IMR-90 (cell line): ENCODE data around the gene CD38. TPM values are rescaled to one million over a fixed set of nuclear protein-coding genes. Genes with fewer than 3 reads are reported as not detected.

Experiments used
- ATAC-seq: fragments of 200-7000 bp; cut with Tn5 transposase; 2 replicates; pipeline ENCODE4 v1.9.1; 2020; ENCODE audit warnings: low read depth, mild to moderate bottlenecking, moderate library complexity
- BruUV-seq: library from RNA; stranded (reverse); fragments of 400-500 nt; replicated peaks from 2 replicates; lab custom pipeline; 2021; lab: Mats Ljungman, UMichigan
- CTCF ChIA-PET: fragments of 300-600 bp; formaldehyde crosslinking; extraction: SDS; loops from one replicate; lab custom pipeline; 2021; ENCODE audit warnings: antibody characterized with exemption; lab: Yijun Ruan, JAX
- POLR2A ChIA-PET: fragments of 300-600 bp; sonication (Branson Sonifier 250); formaldehyde crosslinking; loops from one replicate; lab custom pipeline; 2022; ENCODE audit warnings: antibody characterized with exemption; ENCODE audit not compliant: unreplicated experiment; lab: Charles Lee
- DNase-seq: peaks from one replicate; pipeline ENCODE4 v3.0.0; 2013
- H2AFZ ChIP-seq: replicated peaks from 2 replicates; pipeline ENCODE3; 2013; ENCODE audit warnings: low read length, mild to moderate bottlenecking; ENCODE audit not compliant: poor library complexity
- H2AK5ac ChIP-seq: 2 replicates; pipeline ENCODE4 v1.6.1; 2013; ENCODE audit warnings: low read depth, low read length, inconsistent platforms
- H2AK9ac ChIP-seq: replicated peaks from 2 replicates; pipeline ENCODE3; 2013; ENCODE audit warnings: mild to moderate bottlenecking, low read depth, low read length, moderate library complexity; ENCODE audit not compliant: poor library complexity
- H2BK120ac ChIP-seq: 2 replicates; pipeline ENCODE4 v1.6.1; 2013; ENCODE audit warnings: low read depth, low read length, inconsistent platforms
- H2BK15ac ChIP-seq: 3 replicates; pipeline ENCODE4 v1.6.1; 2013; ENCODE audit warnings: low read depth, low read length, inconsistent platforms
- H2BK20ac ChIP-seq: 2 replicates; pipeline ENCODE4 v1.6.1; 2013; ENCODE audit warnings: low read depth, mild to moderate bottlenecking, inconsistent platforms, low read length, moderate library complexity
- H2BK5ac ChIP-seq: 2 replicates; pipeline ENCODE4 v1.6.1; 2013; ENCODE audit warnings: mild to moderate bottlenecking, low read depth, low read length, inconsistent platforms; ENCODE audit not compliant: poor library complexity, severe bottlenecking
- H3K14ac ChIP-seq: replicated peaks from 2 replicates; pipeline ENCODE4 v1.6.1; 2013; ENCODE audit warnings: low read depth, low read length, inconsistent platforms
- H3K18ac ChIP-seq: 2 replicates; pipeline ENCODE4 v1.6.1; 2013; ENCODE audit warnings: low read depth, low read length, control low read depth
- H3K23ac ChIP-seq: 2 replicates; pipeline ENCODE4 v1.6.1; 2013; ENCODE audit warnings: low read depth, low read length, inconsistent platforms
- H3K27ac ChIP-seq: 2 replicates; pipeline ENCODE4 v1.5.1; 2013; ENCODE audit warnings: mild to moderate bottlenecking, control low read depth, low read length; ENCODE audit not compliant: insufficient read depth
- H3K27me3 ChIP-seq: 2 replicates; pipeline ENCODE4 v1.6.1; 2013; ENCODE audit warnings: low read length; ENCODE audit not compliant: control insufficient read depth, insufficient read depth
- H3K36me3 ChIP-seq: 2 replicates; pipeline ENCODE4 v1.6.1; 2013; ENCODE audit warnings: low read length, mixed read lengths; ENCODE audit not compliant: control insufficient read depth, insufficient read depth
- H3K4ac ChIP-seq: 2 replicates; pipeline ENCODE4 v1.6.1; 2013; ENCODE audit warnings: low read depth, low read length, inconsistent platforms
- H3K4me1 ChIP-seq: 2 replicates; pipeline ENCODE4 v1.6.1; 2013; ENCODE audit warnings: low read length, mixed read lengths; ENCODE audit not compliant: control insufficient read depth, insufficient read depth
- H3K4me2 ChIP-seq: 2 replicates; pipeline ENCODE4 v1.6.1; 2013; ENCODE audit warnings: low read depth, mild to moderate bottlenecking, control low read depth, low read length, moderate library complexity
- H3K4me3 ChIP-seq: 2 replicates; pipeline ENCODE4 v1.5.1; 2013; ENCODE audit warnings: low read depth, mild to moderate bottlenecking, control low read depth, low read length, moderate library complexity; ENCODE audit not compliant: insufficient read depth
- H3K56ac ChIP-seq: 2 replicates; pipeline ENCODE4 v1.6.1; 2013; ENCODE audit warnings: low read length, inconsistent platforms; ENCODE audit not compliant: insufficient read depth; ENCODE audit errors: extremely low read depth
- H3K79me1 ChIP-seq, 2 experiments: 2 replicates each; pipeline ENCODE4 v1.6.1; 2013; ENCODE audit warnings: low read length in 2 of 2, inconsistent platforms in 1 of 2, low read depth in 1 of 2
- H3K9ac ChIP-seq: 2 replicates; pipeline ENCODE4 v1.6.1; 2013; ENCODE audit warnings: low read depth, low read length, control low read depth
- H3K9me1 ChIP-seq: 2 replicates; pipeline ENCODE4 v1.6.1; 2013; ENCODE audit warnings: low read length, inconsistent platforms; ENCODE audit not compliant: insufficient read depth
- H3K9me3 ChIP-seq: 2 replicates; pipeline ENCODE4 v1.6.1; 2013; ENCODE audit warnings: low read length; ENCODE audit not compliant: control insufficient read depth, insufficient read depth
- H4K20me1 ChIP-seq: 2 replicates; pipeline ENCODE4 v1.6.1; 2013; ENCODE audit warnings: low read length, inconsistent platforms; ENCODE audit not compliant: insufficient read depth
- H4K5ac ChIP-seq: 2 replicates; pipeline ENCODE4 v1.6.1; 2013; ENCODE audit warnings: mild to moderate bottlenecking, low read depth, low read length, control low read depth
- H4K8ac ChIP-seq, 2 experiments: 2 replicates each; pipeline ENCODE4 v1.6.1; 2013; ENCODE audit warnings: low read depth in 2 of 2, low read length in 2 of 2, control low read depth in 1 of 2, inconsistent platforms in 1 of 2
- H4K91ac ChIP-seq: 2 replicates; pipeline ENCODE4 v1.6.1; 2013; ENCODE audit warnings: low read depth, low read length, inconsistent platforms; ENCODE audit not compliant: insufficient read depth
- BHLHE40 ChIP-seq: fragments of 150-350 bp; IDR thresholded peaks from 2 replicates; pipeline ENCODE4 v1.6.1; 2016; ENCODE audit warnings: mild to moderate bottlenecking, low read depth, low read length
- CEBPB ChIP-seq: IDR thresholded peaks from 2 replicates; pipeline ENCODE4 v1.6.1; 2012; ENCODE audit warnings: low read depth, low read length, improper control_type of control experiment
- CHD1 ChIP-seq: IDR thresholded peaks from 2 replicates; pipeline ENCODE4 v1.6.1; 2012; ENCODE audit warnings: low read depth, low read length, improper control_type of control experiment
- FOS ChIP-seq: fragments of 150-350 bp; IDR thresholded peaks from 2 replicates; pipeline ENCODE4 v1.6.1; 2016; ENCODE audit warnings: low read depth, low read length
- MAFK ChIP-seq: IDR thresholded peaks from 2 replicates; pipeline ENCODE4 v1.6.1; 2012; ENCODE audit warnings: low read depth, low read length, improper control_type of control experiment
- MAZ ChIP-seq: IDR thresholded peaks from 2 replicates; pipeline ENCODE4 v1.6.1; 2012; ENCODE audit warnings: low read depth, mild to moderate bottlenecking, low read length, improper control_type of control experiment, moderate library complexity, borderline replicate concordance
- NFE2L2 ChIP-seq: fragments of 150-350 bp; IDR thresholded peaks from 2 replicates; pipeline ENCODE4 v1.6.1; 2016; ENCODE audit warnings: low read depth, mild to moderate bottlenecking, low read length
- POLR2A ChIP-seq: IDR thresholded peaks from 2 replicates; pipeline ENCODE4 v1.6.1; 2012; ENCODE audit warnings: mild to moderate bottlenecking, low read depth, low read length
- RAD21 ChIP-seq: IDR thresholded peaks from 2 replicates; pipeline ENCODE4 v1.6.1; 2012; ENCODE audit warnings: low read length, improper control_type of control experiment
- RCOR1 ChIP-seq: IDR thresholded peaks from 2 replicates; pipeline ENCODE4 v1.6.1; 2012; ENCODE audit warnings: mild to moderate bottlenecking, low read length, improper control_type of control experiment; ENCODE audit not compliant: insufficient replicate concordance
- RFX5 ChIP-seq: IDR thresholded peaks from 2 replicates; pipeline ENCODE4 v1.8.0; 2012; ENCODE audit warnings: low read depth, mild to moderate bottlenecking, low read length, moderate library complexity
- SMC3 ChIP-seq: fragments of 150-350 bp; IDR thresholded peaks from 2 replicates; pipeline ENCODE4 v1.6.1; 2016; ENCODE audit warnings: low read depth, mild to moderate bottlenecking, antibody characterized with exemption, low read length, moderate library complexity
- WGBS, 2 experiments: methylation state at CpG; one replicate each; pipeline versions ENCODE4 v1.1.5 to v1.1.7; 2013; ENCODE audit warnings: missing lambda C conversion rate in 2 of 2; ENCODE audit not compliant: insufficient read length in 1 of 2; ENCODE audit errors: extremely low coverage in 2 of 2; 5-methylcytosine and 5-hydroxymethylcytosine counted together
- dilution Hi-C: fragments of 300-500 bp; cut with HindIII; formaldehyde crosslinking; loops from one replicate; pipeline ENCODE4 v1.14.3; 2018; ENCODE audit warnings: low sequenced_read_pairs; ENCODE audit not compliant: unreplicated experiment
- in situ Hi-C: fragments of 300-500 bp; cut with MboI; formaldehyde crosslinking; loops from 3 replicates; pipeline ENCODE4 v1.14.3; 2019; ENCODE audit warnings: low sequenced_read_pairs, inconsistent platforms, mixed read lengths
- intact Hi-C: fragments of 100-400 bp; cut with micrococcal nuclease; formaldehyde crosslinking; loops from 2 replicates; pipeline ENCODE4 v1.10.0; 2022
- polyA plus RNA-seq, 3 experiments: library from polyadenylated mRNA; depleted of rRNA; stranded (reverse); fragments of >200 nt; gene quantifications; 2 replicates each; pipeline ENCODE4 v1.2.3, GENCODE V29; 2012; ENCODE audit warnings: low replicate concordance in 1 of 3
- total RNA-seq: library from RNA; depleted of rRNA; stranded (reverse); fragments of >200 nt; gene quantifications from 2 replicates; pipeline ENCODE4 v1.2.3, GENCODE V29; 2012
- TF ChIP-seq, protein P1 (sequence below): fragments of 150-350 bp; IDR thresholded peaks from 2 replicates; pipeline ENCODE4 v1.6.1; 2016; ENCODE audit warnings: low read depth, mild to moderate bottlenecking, low read length, moderate library complexity, borderline replicate concordance
- TF ChIP-seq, protein P2 (sequence below): conservative IDR thresholded peaks from 2 replicates; pipeline ENCODE4 v1.5.1; 2012; ENCODE audit warnings: mild to moderate bottlenecking, low read depth, low read length, improper control_type of control experiment
- TF ChIP-seq, protein P3 (sequence below): fragments of 150-350 bp; IDR thresholded peaks from 2 replicates; pipeline ENCODE4 v1.6.1; 2017; ENCODE audit warnings: mild to moderate bottlenecking, antibody characterized with exemption, low read length, low read depth

The CD38 gene
- total and polyA plus RNA-seq, 2 of the 4 experiments (the other 2 are of a cell fraction) = not detected

DNA sequence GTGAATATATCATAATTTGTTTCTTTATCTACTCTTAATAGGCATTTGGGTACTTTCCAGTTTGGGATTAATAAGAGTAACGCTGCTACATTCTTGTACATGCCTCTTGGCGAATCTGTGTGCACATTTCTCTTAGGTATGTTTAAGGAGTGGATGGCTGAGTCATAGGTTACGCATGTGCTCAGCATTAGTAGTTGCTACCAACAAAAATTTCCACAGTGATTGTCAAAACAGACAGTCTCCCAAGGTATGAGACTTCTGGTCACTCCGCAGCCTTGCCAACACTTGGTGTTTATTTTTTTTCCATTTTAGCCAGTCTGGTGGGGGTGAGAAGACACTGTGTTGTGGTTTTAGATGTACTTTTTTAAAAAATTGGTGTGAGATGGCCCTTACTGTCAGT is 115.8 kb downstream of the CD38 start:
- no TSS peak for BruUV-seq
- no peak overlapping the region for H3K18ac ChIP-seq
- no peak overlapping the region for H3K14ac ChIP-seq
- H4K5ac ChIP-seq = no peak overlapping the region
- H4K20me1 ChIP-seq = no peaks in the 10 kb centered on the region
- no peak overlapping the region for H3K4ac ChIP-seq
- no peak overlapping the region for H3K56ac ChIP-seq
- TF ChIP-seq NFE2L2 = peak; percentile 53; the same call in 1 of the 2 replicates
- TF ChIP-seq SMC3 = no peak
- TF ChIP-seq, protein P1, sequence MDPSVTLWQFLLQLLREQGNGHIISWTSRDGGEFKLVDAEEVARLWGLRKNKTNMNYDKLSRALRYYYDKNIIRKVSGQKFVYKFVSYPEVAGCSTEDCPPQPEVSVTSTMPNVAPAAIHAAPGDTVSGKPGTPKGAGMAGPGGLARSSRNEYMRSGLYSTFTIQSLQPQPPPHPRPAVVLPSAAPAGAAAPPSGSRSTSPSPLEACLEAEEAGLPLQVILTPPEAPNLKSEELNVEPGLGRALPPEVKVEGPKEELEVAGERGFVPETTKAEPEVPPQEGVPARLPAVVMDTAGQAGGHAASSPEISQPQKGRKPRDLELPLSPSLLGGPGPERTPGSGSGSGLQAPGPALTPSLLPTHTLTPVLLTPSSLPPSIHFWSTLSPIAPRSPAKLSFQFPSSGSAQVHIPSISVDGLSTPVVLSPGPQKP = no peak
- TF ChIP-seq FOS = peak; percentile 90
- TF ChIP-seq POLR2A = no peak
- TF ChIP-seq, protein P2, sequence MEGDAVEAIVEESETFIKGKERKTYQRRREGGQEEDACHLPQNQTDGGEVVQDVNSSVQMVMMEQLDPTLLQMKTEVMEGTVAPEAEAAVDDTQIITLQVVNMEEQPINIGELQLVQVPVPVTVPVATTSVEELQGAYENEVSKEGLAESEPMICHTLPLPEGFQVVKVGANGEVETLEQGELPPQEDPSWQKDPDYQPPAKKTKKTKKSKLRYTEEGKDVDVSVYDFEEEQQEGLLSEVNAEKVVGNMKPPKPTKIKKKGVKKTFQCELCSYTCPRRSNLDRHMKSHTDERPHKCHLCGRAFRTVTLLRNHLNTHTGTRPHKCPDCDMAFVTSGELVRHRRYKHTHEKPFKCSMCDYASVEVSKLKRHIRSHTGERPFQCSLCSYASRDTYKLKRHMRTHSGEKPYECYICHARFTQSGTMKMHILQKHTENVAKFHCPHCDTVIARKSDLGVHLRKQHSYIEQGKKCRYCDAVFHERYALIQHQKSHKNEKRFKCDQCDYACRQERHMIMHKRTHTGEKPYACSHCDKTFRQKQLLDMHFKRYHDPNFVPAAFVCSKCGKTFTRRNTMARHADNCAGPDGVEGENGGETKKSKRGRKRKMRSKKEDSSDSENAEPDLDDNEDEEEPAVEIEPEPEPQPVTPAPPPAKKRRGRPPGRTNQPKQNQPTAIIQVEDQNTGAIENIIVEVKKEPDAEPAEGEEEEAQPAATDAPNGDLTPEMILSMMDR = no peak
- peak; percentile 62 for TF ChIP-seq MAFK
- no peak for TF ChIP-seq CHD1
- TF ChIP-seq, protein P3, sequence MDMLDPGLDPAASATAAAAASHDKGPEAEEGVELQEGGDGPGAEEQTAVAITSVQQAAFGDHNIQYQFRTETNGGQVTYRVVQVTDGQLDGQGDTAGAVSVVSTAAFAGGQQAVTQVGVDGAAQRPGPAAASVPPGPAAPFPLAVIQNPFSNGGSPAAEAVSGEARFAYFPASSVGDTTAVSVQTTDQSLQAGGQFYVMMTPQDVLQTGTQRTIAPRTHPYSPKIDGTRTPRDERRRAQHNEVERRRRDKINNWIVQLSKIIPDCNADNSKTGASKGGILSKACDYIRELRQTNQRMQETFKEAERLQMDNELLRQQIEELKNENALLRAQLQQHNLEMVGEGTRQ = no peak
- no peak for TF ChIP-seq RAD21
- peak; percentile 82 for TF ChIP-seq BHLHE40
- peak; percentile 78 for TF ChIP-seq RCOR1
- no peak for TF ChIP-seq RFX5
- peak; percentile 65 for TF ChIP-seq CEBPB
- TF ChIP-seq MAZ = no peak
- DNase-seq (peak; percentile 98), ATAC-seq (peak; percentile 93)
- H3K27me3 ChIP-seq = peaks cover 46% of the 10 kb centered on the region
- peaks cover 3% of the 10 kb centered on the region; the same call in 1 of the 2 replicates for H3K9me1 ChIP-seq
- no peak overlapping the region for H4K8ac ChIP-seq
- intact Hi-C loops = loop anchor here (2.0 kb wide), 2 partner anchors 19 to 27 kb away; no protein-coding TSS in a partner anchor
- H4K91ac ChIP-seq = no peak overlapping the region
- ChIA-PET POLR2A (no interaction called here), CTCF (interaction anchor here (0.6 kb wide), 1 partner anchor 11 kb away, joined by 3 read pairs; no protein-coding TSS in a partner anchor)
- no peaks in the 10 kb centered on the region for H3K36me3 ChIP-seq
- H2BK15ac ChIP-seq = no peak overlapping the region
- no peak overlapping the region for H2AK5ac ChIP-seq
- no peak overlapping the region for H3K4me3 ChIP-seq
- no peak overlapping the region for H3K9ac ChIP-seq
- H3K79me1 ChIP-seq = no peaks in the 10 kb centered on the region
- no peak overlapping the region for H2BK20ac ChIP-seq
- WGBS, 2 experiments = no CpG with 5 or more reads among the region's 4 CpGs
- H2BK120ac ChIP-seq = no peak overlapping the region
- no peak overlapping the region for H2AK9ac ChIP-seq
- no peak overlapping the region for H3K27ac ChIP-seq
- H3K4me2 ChIP-seq = no peak overlapping the region
- no peak overlapping the region for H3K23ac ChIP-seq
- in situ Hi-C loops = no loop called here
- H3K9me3 ChIP-seq = no peaks in the 10 kb centered on the region; the same call in 1 of the 2 replicates
- no peak overlapping the region for H2AFZ ChIP-seq
- dilution Hi-C loops = no loop called here
- H3K4me1 ChIP-seq = peaks cover 5% of the 10 kb centered on the region; the same call in 1 of the 2 replicates
- no peak overlapping the region for H2BK5ac ChIP-seq
